CD4-positive, alpha-beta T cell (primary cell): ENCODE data around the gene TMEM63C. TPM values are rescaled to one million over a fixed set of nuclear protein-coding genes. Genes with fewer than 3 reads are reported as not detected.

Source experiments
- ATAC-seq: fragments of 200-7000 bp; cut with Tn5 transposase; one replicate; pipeline ENCODE4 v1.10.0; 2022; ENCODE audit warnings: mild to moderate bottlenecking; ENCODE audit not compliant: poor library complexity
- CTCF ChIA-PET: fragments of 350-600 bp; sonication (Branson Sonifier 250); formaldehyde crosslinking; loops from one replicate; lab custom pipeline; 2021; ENCODE audit warnings: antibody characterized with exemption, inconsistent platforms; lab: Charles Lee
- POLR2A ChIA-PET: fragments of 350-600 bp; sonication (Branson Sonifier 250); formaldehyde crosslinking; loops from one replicate; lab custom pipeline; 2021; ENCODE audit warnings: antibody characterized with exemption, inconsistent platforms; lab: Charles Lee
- DNase-seq, 14 experiments: peaks; one replicate each; pipeline ENCODE4 v3.0.0-alpha.2; 2013 to 2020; ENCODE audit warnings: mixed read lengths in 2 of 14
- H3K27ac ChIP-seq, 2 donors: one replicate each; pipeline versions ENCODE4 v1.5.1 to v1.7.0; 2013; ENCODE audit warnings: low read length in 2 of 2, low read depth in 1 of 2, mild to moderate bottlenecking in 1 of 2
- H3K27me3 ChIP-seq, 2 experiments: 1 replicate in 1 of 2; 2 replicates in 1 of 2; pipeline versions ENCODE4 v1.6.1 to v1.7.0; 2013; ENCODE audit warnings: low read length in 2 of 2, control low read depth in 1 of 2, mild to moderate bottlenecking in 1 of 2, moderate library complexity in 1 of 2; ENCODE audit not compliant: insufficient read depth in 2 of 2, control insufficient read depth in 1 of 2
- H3K36me3 ChIP-seq: one replicate; pipeline ENCODE4 v1.6.1; 2013; ENCODE audit warnings: low read length, control low read depth; ENCODE audit not compliant: insufficient read depth
- H3K4me1 ChIP-seq: one replicate; pipeline ENCODE4 v1.6.1; 2013; ENCODE audit warnings: low read length, control low read depth; ENCODE audit not compliant: insufficient read depth
- H3K4me3 ChIP-seq: one replicate; pipeline ENCODE4 v1.5.1; 2013; ENCODE audit warnings: mild to moderate bottlenecking, low read length, moderate library complexity
- H3K9me3 ChIP-seq, 2 experiments: 1 replicate in 1 of 2; 2 replicates in 1 of 2; pipeline versions ENCODE4 v1.6.1 to v1.7.0; 2013; ENCODE audit warnings: low read length in 2 of 2, mild to moderate bottlenecking in 2 of 2, control low read depth in 1 of 2, moderate library complexity in 1 of 2; ENCODE audit not compliant: control insufficient read depth in 1 of 2, insufficient read depth in 1 of 2
- H3K27ac Mint-ChIP-seq: one replicate; pipeline ENCODE4 v1.8.0; 2020; ENCODE audit warnings: mixed read lengths
- H3K27me3 Mint-ChIP-seq: one replicate; pipeline ENCODE4 v1.8.0; 2021; ENCODE audit warnings: mixed read lengths
- H3K36me3 Mint-ChIP-seq: one replicate; pipeline ENCODE4 v1.8.0; 2021; ENCODE audit warnings: low read depth, mixed read lengths
- H3K4me1 Mint-ChIP-seq: one replicate; pipeline ENCODE4 v1.8.0; 2021; ENCODE audit warnings: low read depth, mixed read lengths
- H3K4me3 Mint-ChIP-seq: one replicate; pipeline ENCODE4 v1.8.0; 2020; ENCODE audit warnings: mild to moderate bottlenecking, mixed read lengths
- H3K9me3 Mint-ChIP-seq: one replicate; pipeline ENCODE4 v1.8.0; 2020; ENCODE audit warnings: mixed read lengths
- CTCF ChIP-seq: fragments of 200-600 bp; IDR thresholded peaks from one replicate; pipeline ENCODE4 v1.8.0; 2022; ENCODE audit warnings: antibody characterized with exemption, mild to moderate bottlenecking
- intact Hi-C, 2 experiments: fragments of 100-400 bp; cut with DNase I in 1 of 2; cut with micrococcal nuclease in 1 of 2; formaldehyde crosslinking; loops; one replicate each; pipeline versions ENCODE4 v1.15.1 to v1.9.0; 2023 to 2025; cut with DNase I, micrococcal nuclease
- microRNA-seq: library from miRNA; unstranded; fragments of <30 nt; microRNA quantifications from one replicate; pipeline ENCODE4 v1.2.0, GENCODE V29; 2021; ENCODE audit warnings: borderline microRNAs expressed, borderline replicate concordance
- total RNA-seq, 174 experiments: library from RNA in 2 of 174; stranded (reverse) in 2 of 174; gene quantifications; one replicate each; pipeline ENCODE4 v1.2.3 and lab custom pipeline; 2021 to 2026

The TMEM63C gene
- total RNA-seq, 2 experiments from 2014 or later, result 0.58 to 0.89 TPM

GRCh38 chr14:77306416-77306815 is 124.8 kb downstream of the TMEM63C start:
- no peaks in the 10 kb centered on the region for H3K27me3 Mint-ChIP-seq
- H3K36me3 ChIP-seq, result peaks cover 4% of the 10 kb centered on the region
- no peaks in the 10 kb centered on the region for H3K9me3 ChIP-seq
- H3K9me3 Mint-ChIP-seq, result no peaks in the 10 kb centered on the region
- ATAC-seq (no peak), DNase-seq (no peak)
- intact Hi-C loops, result no loop called here
- H3K4me3 ChIP-seq, result no peak overlapping the region
- no peaks in the 10 kb centered on the region for H3K4me1 Mint-ChIP-seq
- ChIA-PET CTCF (interaction anchor here (1.0 kb wide), 1 partner anchor 9 kb away, joined by 5 read pairs; no protein-coding TSS in a partner anchor), POLR2A (no interaction called here)
- H3K4me1 ChIP-seq, result no peaks in the 10 kb centered on the region
- H3K27ac Mint-ChIP-seq, result no peak overlapping the region
- TF ChIP-seq CTCF, result no peak
- no peaks in the 10 kb centered on the region for H3K27me3 ChIP-seq
- H3K27ac ChIP-seq, result no peak overlapping the region
- H3K36me3 Mint-ChIP-seq, result no peaks in the 10 kb centered on the region
- no peak overlapping the region for H3K4me3 Mint-ChIP-seq

- ChIA-PET POLR2A (no interaction called here), CTCF (interaction anchor here (1.0 kb wide), 1 partner anchor 9 kb away, joined by 5 read pairs; no protein-coding TSS in a partner anchor)
- Histone ChIP-seq H3K27ac (no peak overlapping the region), H3K4me1 (no peaks in the 10 kb centered on the region), H3K4me3 (no peak overlapping the region), H3K27me3 (no peaks in the 10 kb centered on the region), H3K9me3 (no peaks in the 10 kb centered on the region), H3K36me3 (peaks cover 4% of the 10 kb centered on the region)
- no peaks in the 10 kb centered on the region for H3K9me3 Mint-ChIP-seq
- intact Hi-C loops, result no loop called here
- H3K27ac Mint-ChIP-seq, result no peak overlapping the region
- no peaks in the 10 kb centered on the region for H3K4me1 Mint-ChIP-seq
- no peak for TF ChIP-seq CTCF
- H3K36me3 Mint-ChIP-seq, result no peaks in the 10 kb centered on the region
- ATAC-seq (no peak), DNase-seq (no peak)
- no peaks in the 10 kb centered on the region for H3K27me3 Mint-ChIP-seq
- H3K4me3 Mint-ChIP-seq, result no peak overlapping the region
These were observed 125.4 kb downstream of the TMEM63C start for GRCh38 chr14:77306851-77307496.

Small RNA genes within 50 kb of the gene (microRNA-seq; reads per million reads assigned to microRNA genes)
- not detected for gene MIR1260A

Other genes starting within 250 kb of the TMEM63C start
- gene IRF2BPL, start 153.1 kb upstream of the TMEM63C start, total RNA-seq, result 10 to 100 TPM; 70.9 to 71.8 TPM
- 10 to 100 TPM in 1 of 2 experiments, 1 to 10 TPM in 1; 8.2 to 10.7 TPM for gene CIPC, start 83.5 kb upstream of the TMEM63C start, total RNA-seq
- not detected for gene ZDHHC22, start 40.0 kb upstream of the TMEM63C start, total RNA-seq
- not detected for gene NGB, start 89.4 kb downstream of the TMEM63C start, total RNA-seq
- gene POMT2, start 139.1 kb downstream of the TMEM63C start, total RNA-seq, result 1 to 10 TPM; 7.6 to 8.2 TPM
- gene GSTZ1, start 139.2 kb downstream of the TMEM63C start, total RNA-seq, result 1 to 10 TPM; 5.6 to 5.7 TPM
- gene TMED8, start 195.3 kb downstream of the TMEM63C start, total RNA-seq, result 1 to 10 TPM; 4.9 to 5.1 TPM
- gene SAMD15, start 195.6 kb downstream of the TMEM63C start, total RNA-seq, result under 1 TPM in 1 of 2 experiments, not detected in 1; 0.34 TPM
- gene NOXRED1, start 241.7 kb downstream of the TMEM63C start, total RNA-seq, result under 1 TPM; 0.16 to 0.42 TPM